Neural cell (in vitro differentiated cells): ENCODE measurements around the gene SLC43A3. TPM values are rescaled to one million over a fixed set of nuclear protein-coding genes. Genes with fewer than 3 reads are reported as not detected.

Experiments used
- H2AFZ ChIP-seq: fragments of 200-600, 300-800 bp; sonication (generic), shearing (Covaris generic); 2 replicates; pipeline ENCODE4 v1.6.0; 2014; ENCODE audit warnings: low read depth, mild to moderate bottlenecking, antibody characterized with exemption, low read length, moderate library complexity
- H3F3A ChIP-seq: fragments of 200-600 bp; shearing (Covaris generic); 2 replicates; pipeline ENCODE4 v1.6.1; 2016; ENCODE audit warnings: mild to moderate bottlenecking, moderate library complexity, mixed read lengths, antibody characterized with exemption, low read length; ENCODE audit not compliant: insufficient read depth, poor library complexity, severe bottlenecking
- H3K27ac ChIP-seq: fragments of 200-600, 300-800 bp; sonication (generic), shearing (Covaris generic); 2 replicates; pipeline ENCODE4 v1.5.1; 2014; ENCODE audit warnings: mild to moderate bottlenecking, low read length, moderate library complexity
- H3K27me3 ChIP-seq: fragments of 300-800, 200-600 bp; sonication (generic), shearing (Covaris generic); 2 replicates; pipeline ENCODE4 v1.6.0; 2014; ENCODE audit warnings: mild to moderate bottlenecking, low read depth, low read length, moderate library complexity; ENCODE audit not compliant: insufficient read depth
- H3K36me3 ChIP-seq: fragments of 300-800, 200-600 bp; sonication (generic), shearing (Covaris generic); 2 replicates; pipeline ENCODE4 v1.5.1; 2014; ENCODE audit warnings: mild to moderate bottlenecking, antibody characterized with exemption, low read length, moderate library complexity; ENCODE audit not compliant: insufficient read depth
- H3K4me2 ChIP-seq: fragments of 300-800, 200-600 bp; sonication (generic), shearing (Covaris generic); 2 replicates; pipeline ENCODE4 v1.6.0; 2014; ENCODE audit warnings: mild to moderate bottlenecking, low read length
- H3K4me3 ChIP-seq: fragments of 300-800, 200-600 bp; sonication (generic), shearing (Covaris generic); 2 replicates; pipeline ENCODE4 v1.5.1; 2014; ENCODE audit warnings: mild to moderate bottlenecking, low read length, moderate library complexity
- H3K79me2 ChIP-seq: fragments of 200-600 bp; shearing (Covaris generic); replicated peaks from 2 replicates; pipeline ENCODE4 v1.6.0; 2014; ENCODE audit warnings: mild to moderate bottlenecking, low read length, moderate library complexity; ENCODE audit not compliant: insufficient read depth
- H3K9ac ChIP-seq: fragments of 300-800, 200-600 bp; sonication (generic), shearing (Covaris generic); 2 replicates; pipeline ENCODE4 v1.6.1; 2016; ENCODE audit warnings: mild to moderate bottlenecking, low read length, mixed read lengths
- H3K9me2 ChIP-seq: fragments of 200-600 bp; shearing (Covaris generic); 2 replicates; pipeline ENCODE4 v1.6.1; 2016; ENCODE audit warnings: mild to moderate bottlenecking, low read length, mixed read lengths; ENCODE audit not compliant: insufficient read depth
- H3K9me3 ChIP-seq: fragments of 200-600, 300-800 bp; sonication (generic), shearing (Covaris generic); 2 replicates; pipeline ENCODE4 v1.6.1; 2016; ENCODE audit warnings: mild to moderate bottlenecking, mixed run types, low read length, moderate library complexity, mixed read lengths
- H4K20me1 ChIP-seq: fragments of 200-600 bp; shearing (Covaris generic); 2 replicates; pipeline ENCODE4 v1.6.1; 2016; ENCODE audit warnings: mild to moderate bottlenecking, mixed run types; ENCODE audit not compliant: insufficient read depth
- CTCF ChIP-seq: fragments of 450-650 bp; IDR thresholded peaks from 2 replicates; pipeline ENCODE4 v1.5.1; 2014; ENCODE audit warnings: antibody characterized with exemption, mild to moderate bottlenecking, moderate library complexity; ENCODE audit not compliant: poor library complexity, severe bottlenecking
- EP300 ChIP-seq: fragments of 450-650 bp; conservative IDR thresholded peaks from 2 replicates; pipeline ENCODE4 v1.6.1; 2014; ENCODE audit warnings: antibody characterized with exemption, mild to moderate bottlenecking, moderate library complexity; ENCODE audit not compliant: poor library complexity, severe bottlenecking
- EZH2 ChIP-seq: fragments of 200-600, 300-800 bp; shearing (Covaris generic), sonication (generic); IDR thresholded peaks from 2 replicates; pipeline ENCODE4 v1.6.1; 2014; ENCODE audit warnings: antibody characterized with exemption, low read length, borderline replicate concordance, mild to moderate bottlenecking; ENCODE audit not compliant: insufficient read depth, poor library complexity, severe bottlenecking
- MXI1 ChIP-seq: fragments of 450-650 bp; conservative IDR thresholded peaks from 2 replicates; pipeline ENCODE4 v1.6.1; 2014; ENCODE audit warnings: antibody characterized with exemption, mild to moderate bottlenecking; ENCODE audit not compliant: poor library complexity, severe bottlenecking
- POLR2AphosphoS5 ChIP-seq: IDR thresholded peaks from 2 replicates; pipeline ENCODE4 v1.6.1; 2012
- RAD21 ChIP-seq: fragments of 450-650 bp; conservative IDR thresholded peaks from 2 replicates; pipeline ENCODE4 v1.6.1; 2014; ENCODE audit warnings: antibody characterized with exemption, mild to moderate bottlenecking, moderate library complexity
- REST ChIP-seq: IDR thresholded peaks from 2 replicates; pipeline ENCODE4 v1.6.1; 2012; ENCODE audit warnings: borderline replicate concordance
- SMC3 ChIP-seq: fragments of 450-650 bp; conservative IDR thresholded peaks from 2 replicates; pipeline ENCODE4 v1.6.1; 2014; ENCODE audit warnings: antibody characterized with exemption, mild to moderate bottlenecking, moderate library complexity; ENCODE audit not compliant: poor library complexity
- TAF1 ChIP-seq: IDR thresholded peaks from 2 replicates; pipeline ENCODE4 v1.6.1; 2012; ENCODE audit warnings: low read depth
- polyA minus RNA-seq: library from RNA; depleted of rRNA, polyadenylated mRNA; stranded (reverse); fragments of >200 nt; gene quantifications from 2 replicates; pipeline ENCODE4 v1.2.3, GENCODE V29; 2014
- polyA plus RNA-seq: library from polyadenylated mRNA; depleted of rRNA; stranded (reverse); fragments of >200 nt; gene quantifications from 2 replicates; pipeline ENCODE4 v1.2.3, GENCODE V29; 2014

Gene SLC43A3
- polyA plus RNA-seq (0.33 TPM in 1 of 2 replicates, not detected in the other), polyA minus RNA-seq (not detected in 2 replicates)

- no peak within 1 kb of the TSS for H2AFZ ChIP-seq
- TF ChIP-seq RAD21 (no peak), MXI1 (no peak), CTCF (no peak), SMC3 (no peak), REST (no peak), TAF1 (no peak), POLR2AphosphoS5 (no peak), EZH2 (no peak), EP300 (no peak)
Observed at GRCh38 chr11:57426929-57427726, at the start of gene SLC43A3. TSS of gene SLC43A3 (minus strand) at chr11:57427121. CDS start at chr11:57426172, 949 bp downstream.

GRCh38 chr11:57476047-57476756 lies 49.3 kb upstream of the SLC43A3 start:
- peaks cover 17% of the 10 kb centered on the region for H3K27me3 ChIP-seq
- no peaks in the 10 kb centered on the region for H3K9me2 ChIP-seq
- H3K4me3 ChIP-seq, result no peak overlapping the region

More at GRCh38 chr11:57426929-57427726, at the start of gene SLC43A3:
- Histone ChIP-seq H3K36me3 (no peaks in the 10 kb centered on the region), H3K27me3 (peaks cover 4% of the 10 kb centered on the region), H3K79me2 (no peaks in the 10 kb centered on the region), H3K4me2 (no peak within 1 kb of the TSS), H3F3A (no peaks in the 10 kb centered on the region), H3K9me2 (no peaks in the 10 kb centered on the region), H3K27ac (no peak within 1 kb of the TSS), H3K9ac (no peak within 1 kb of the TSS), H4K20me1 (no peaks in the 10 kb centered on the region), H3K4me3 (no peak within 1 kb of the TSS), H3K9me3 (no peaks in the 10 kb centered on the region)

More at GRCh38 chr11:57476047-57476756, 49.3 kb upstream of the SLC43A3 start:
- H3K36me3 ChIP-seq, result no peaks in the 10 kb centered on the region
- H2AFZ ChIP-seq, result no peak overlapping the region
- no peaks in the 10 kb centered on the region for H3F3A ChIP-seq
- H3K9ac ChIP-seq, result no peak overlapping the region
- no peak overlapping the region for H3K4me2 ChIP-seq
- no peaks in the 10 kb centered on the region for H4K20me1 ChIP-seq
- no peaks in the 10 kb centered on the region for H3K9me3 ChIP-seq
- TF ChIP-seq POLR2AphosphoS5 (no peak), CTCF (no peak), EP300 (no peak), SMC3 (no peak), REST (no peak), EZH2 (no peak)
- no peak overlapping the region for H3K27ac ChIP-seq
- no peaks in the 10 kb centered on the region for H3K79me2 ChIP-seq
